ENCODE measurements around the gene TM2D1. TPM values are rescaled to one million over a fixed set of nuclear protein-coding genes. Genes with fewer than 3 reads are reported as not detected.
"Not testable (repeated sequence)": the region's sequence is repeated elsewhere in the genome, so short reads cannot be mapped to it uniquely, and the experiment has no call there.

TM2D1 gene
- total RNA-seq, 1 experiment from 2014 or later = 45.8 TPM

GRCh38 chr1:61732726-61733125 lies 7.8 kb upstream of the TM2D1 start:
- no peak overlapping the region for H3K27ac Mint-ChIP-seq (ENCODE audit: unreplicated experiment)
- intact Hi-C loops (cut with micrococcal nuclease; ENCODE audit: unreplicated experiment) = no loop called here

GRCh38 chr1:61730679-61731078 lies 5.7 kb upstream of the TM2D1 start:
- CTCF ChIA-PET = not testable (repeated sequence)

More at GRCh38 chr1:61732726-61733125, 7.8 kb upstream of the TM2D1 start:
- Mint-ChIP-seq H3K9me3 (ENCODE audit: low read depth, unreplicated experiment) (no peaks in the 10 kb centered on the region), H3K36me3 (ENCODE audit: insufficient read depth, unreplicated experiment) (peaks cover 5% of the 10 kb centered on the region), H3K4me3 (ENCODE audit: low read depth, unreplicated experiment) (no peak overlapping the region), H3K4me1 (ENCODE audit: low read depth, unreplicated experiment) (no peaks in the 10 kb centered on the region), H3K27me3 (ENCODE audit: unreplicated experiment) (no peaks in the 10 kb centered on the region)
- BruUV-seq (replicated peaks) = no TSS peak
- no peak for DNase-seq
- no peak for TF ChIP-seq CTCF (IDR thresholded peaks at IDR 0.05; ENCODE audit: unreplicated experiment)
- CTCF ChIA-PET = no interaction called here

GRCh38 chr1:61727544-61727943 lies 2.6 kb upstream of the TM2D1 start:
- intact Hi-C loops (cut with micrococcal nuclease; ENCODE audit: unreplicated experiment) = no loop called here
- CTCF ChIA-PET = interaction anchor here (0.6 kb wide), 1 partner anchor 309 kb away, joined by 5 read pairs; no protein-coding TSS in a partner anchor
- no peak for DNase-seq
- Mint-ChIP-seq H3K4me1 (ENCODE audit: low read depth, unreplicated experiment) (peaks cover 8% of the 10 kb centered on the region), H3K36me3 (ENCODE audit: insufficient read depth, unreplicated experiment) (peaks cover 24% of the 10 kb centered on the region), H3K4me3 (ENCODE audit: low read depth, unreplicated experiment) (no peak overlapping the region), H3K27ac (ENCODE audit: unreplicated experiment) (no peak overlapping the region), H3K27me3 (ENCODE audit: unreplicated experiment) (no peaks in the 10 kb centered on the region), H3K9me3 (ENCODE audit: low read depth, unreplicated experiment) (no peaks in the 10 kb centered on the region)
- BruUV-seq (replicated peaks) = no TSS peak
- no peak for TF ChIP-seq CTCF (IDR thresholded peaks at IDR 0.05; ENCODE audit: unreplicated experiment)

More at GRCh38 chr1:61730679-61731078, 5.7 kb upstream of the TM2D1 start:
- intact Hi-C loops (cut with micrococcal nuclease; ENCODE audit: unreplicated experiment); H3K9me3 Mint-ChIP-seq (ENCODE audit: low read depth, unreplicated experiment); DNase-seq; H3K27ac Mint-ChIP-seq (ENCODE audit: unreplicated experiment); H3K36me3 Mint-ChIP-seq (ENCODE audit: insufficient read depth, unreplicated experiment); BruUV-seq (replicated peaks); H3K4me3 Mint-ChIP-seq (ENCODE audit: low read depth, unreplicated experiment); H3K4me1 Mint-ChIP-seq (ENCODE audit: low read depth, unreplicated experiment); H3K27me3 Mint-ChIP-seq (ENCODE audit: unreplicated experiment): not testable (repeated sequence)

- no peak for TF ChIP-seq CTCF (IDR thresholded peaks at IDR 0.05; ENCODE audit: unreplicated experiment)
- H3K4me1 Mint-ChIP-seq (ENCODE audit: low read depth, unreplicated experiment) = peaks cover 8% of the 10 kb centered on the region
- no peaks in the 10 kb centered on the region for H3K9me3 Mint-ChIP-seq (ENCODE audit: low read depth, unreplicated experiment)
- no TSS peak for BruUV-seq (replicated peaks)
- H3K27ac Mint-ChIP-seq (ENCODE audit: unreplicated experiment) = peak overlapping the region; percentile 98
- H3K36me3 Mint-ChIP-seq (ENCODE audit: insufficient read depth, unreplicated experiment) = peaks cover 19% of the 10 kb centered on the region
- no peaks in the 10 kb centered on the region for H3K27me3 Mint-ChIP-seq (ENCODE audit: unreplicated experiment)
- no peak for DNase-seq
- H3K4me3 Mint-ChIP-seq (ENCODE audit: low read depth, unreplicated experiment) = peak overlapping the region; percentile 97
- CTCF ChIA-PET = interaction anchor here (0.6 kb wide), 1 partner anchor 127 kb away, joined by 4 read pairs; no protein-coding TSS in a partner anchor
- intact Hi-C loops (cut with micrococcal nuclease; ENCODE audit: unreplicated experiment) = loop anchor here (2.0 kb wide), 1 partner anchor 18 kb away; the partner anchor contains the start of gene PATJ
These were observed 482 bp downstream of the TM2D1 start for GRCh38 chr1:61724506-61724812.

GRCh38 chr1:61718996-61719663 lies 5.8 kb downstream of the TM2D1 start:
- H3K27me3 Mint-ChIP-seq (ENCODE audit: unreplicated experiment); H3K4me3 Mint-ChIP-seq (ENCODE audit: low read depth, unreplicated experiment); CTCF ChIA-PET; H3K9me3 Mint-ChIP-seq (ENCODE audit: low read depth, unreplicated experiment); BruUV-seq (replicated peaks); H3K27ac Mint-ChIP-seq (ENCODE audit: unreplicated experiment); intact Hi-C loops (cut with micrococcal nuclease; ENCODE audit: unreplicated experiment); H3K4me1 Mint-ChIP-seq (ENCODE audit: low read depth, unreplicated experiment); H3K36me3 Mint-ChIP-seq (ENCODE audit: insufficient read depth, unreplicated experiment); DNase-seq: not testable (repeated sequence)

Data from Calu3 (cell line).